GM18526 (cell line): ENCODE data around the gene ALG6.

Experiments
- POLR2A ChIP-seq: IDR thresholded peaks from 3 replicates; pipeline ENCODE4 v1.6.1; 2011; ENCODE audit not compliant: insufficient read length; ENCODE audit errors: extremely low read depth

ALG6 gene

GRCh38 chr1:63363014-63363413 is 4.4 kb upstream of the ALG6 start:
- no peak for TF ChIP-seq POLR2A

- TF ChIP-seq POLR2A = no peak
Observed at GRCh38 chr1:63366908-63367214, 566 bp upstream of the ALG6 start.

GRCh38 chr1:63368131-63368530 is 704 bp downstream of the ALG6 start:
- TF ChIP-seq POLR2A = no peak

DNA sequence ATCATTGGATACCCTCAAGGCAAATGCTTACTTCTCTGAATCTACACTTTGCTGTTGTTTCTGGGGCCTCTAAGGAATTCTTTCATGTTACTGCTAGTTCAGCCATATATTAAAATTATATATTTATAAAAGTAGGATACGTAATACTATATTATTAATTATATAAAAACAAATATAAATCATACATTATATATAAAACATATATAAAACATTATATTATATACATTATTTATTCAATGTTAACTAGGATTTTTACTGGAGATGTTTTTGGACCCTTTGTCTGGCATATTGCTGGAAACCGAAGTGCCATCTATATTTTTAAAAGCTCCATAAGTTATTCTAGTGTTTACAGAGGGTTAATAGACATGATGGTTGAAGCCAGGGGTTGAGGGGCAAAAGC is 12.2 kb downstream of the ALG6 start:
- no peak for TF ChIP-seq POLR2A

GRCh38 chr1:63381741-63382140 is 14.3 kb downstream of the ALG6 start:
- TF ChIP-seq POLR2A = no peak

GRCh38 chr1:63401945-63402344 is 34.5 kb downstream of the ALG6 start:
- TF ChIP-seq POLR2A = no peak

DNA sequence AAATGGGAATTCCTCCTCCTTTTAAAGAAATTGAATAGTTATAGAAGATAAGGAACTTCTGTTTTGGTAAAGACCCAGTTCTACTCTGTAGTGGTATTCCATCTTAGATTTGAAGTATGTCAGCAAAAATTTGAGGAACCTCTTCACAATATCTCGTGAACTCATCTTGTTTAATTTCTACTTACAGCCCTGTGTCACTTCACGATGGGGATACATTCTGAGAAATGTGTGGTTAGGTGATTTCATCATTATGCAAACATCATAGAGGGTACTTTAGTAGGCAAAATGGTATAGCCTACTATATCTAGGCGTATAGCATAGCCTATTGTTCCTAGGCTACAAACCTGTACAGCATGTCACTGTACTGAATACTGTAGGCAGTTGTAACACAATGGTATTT is 36.0 kb downstream of the ALG6 start:
- TF ChIP-seq POLR2A = no peak

DNA sequence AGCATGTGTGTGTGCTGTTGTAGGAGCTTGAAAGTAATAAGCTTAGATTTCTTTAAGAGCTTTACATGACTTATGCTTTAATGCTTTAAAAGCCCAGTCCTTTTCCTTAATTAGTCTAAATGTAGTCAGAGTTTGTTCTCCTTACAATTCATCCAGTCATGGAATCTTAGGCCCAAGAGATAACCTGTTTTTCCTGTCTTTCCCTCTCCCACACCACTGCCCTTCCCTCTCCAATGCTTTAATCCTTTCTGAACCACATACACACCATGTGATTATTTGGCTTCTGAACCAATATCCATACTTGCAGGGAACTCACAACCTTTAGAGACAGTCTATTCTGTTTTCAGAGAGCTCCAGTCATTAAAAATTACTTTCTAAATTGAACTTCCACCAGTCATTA is 37.6 kb downstream of the ALG6 start:
- TF ChIP-seq POLR2A = no peak

DNA sequence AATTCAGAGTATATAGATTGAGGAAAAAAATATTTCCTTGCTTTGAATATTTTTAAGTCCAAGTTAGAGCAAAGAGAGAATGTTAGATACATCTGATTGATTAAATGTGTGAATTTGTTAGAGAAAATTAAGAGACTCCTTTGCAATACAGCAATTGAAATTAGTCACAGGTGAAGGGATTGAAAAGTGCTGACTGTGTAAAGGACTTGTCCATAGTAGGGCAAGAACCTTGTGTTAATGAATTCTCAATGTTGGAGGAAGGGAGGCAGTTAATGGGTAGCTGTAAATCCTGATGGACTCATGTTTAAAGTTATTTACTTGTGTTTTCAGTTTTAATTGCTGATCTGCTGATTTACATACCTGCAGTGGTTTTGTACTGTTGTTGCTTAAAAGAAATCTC is 38.6 kb downstream of the ALG6 start:
- no peak for TF ChIP-seq POLR2A

- TF ChIP-seq POLR2A = no peak
Observed at GRCh38 chr1:63407002-63407401, 39.6 kb downstream of the ALG6 start.

GRCh38 chr1:63408331-63408730 is 40.9 kb downstream of the ALG6 start:
- TF ChIP-seq POLR2A = no peak

DNA sequence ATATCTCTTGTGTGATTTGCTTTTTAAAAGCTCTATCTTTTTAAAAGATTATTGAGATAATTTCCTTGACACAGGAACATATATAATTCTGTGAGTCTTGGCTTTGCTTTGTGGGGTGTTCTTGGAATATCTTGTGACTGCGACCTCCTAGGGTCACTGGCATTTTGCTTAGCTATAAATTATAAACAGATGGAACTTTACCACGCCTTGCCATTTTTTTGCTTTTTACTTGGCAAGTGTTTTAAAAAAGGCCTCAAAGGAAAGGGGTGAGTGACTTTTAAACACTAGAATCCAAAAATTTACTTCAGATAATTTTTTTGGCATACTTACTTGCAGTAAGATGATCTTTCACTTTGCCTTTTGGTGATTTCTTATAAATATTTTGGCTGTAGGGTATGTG is 43.6 kb downstream of the ALG6 start:
- no peak for TF ChIP-seq POLR2A

DNA sequence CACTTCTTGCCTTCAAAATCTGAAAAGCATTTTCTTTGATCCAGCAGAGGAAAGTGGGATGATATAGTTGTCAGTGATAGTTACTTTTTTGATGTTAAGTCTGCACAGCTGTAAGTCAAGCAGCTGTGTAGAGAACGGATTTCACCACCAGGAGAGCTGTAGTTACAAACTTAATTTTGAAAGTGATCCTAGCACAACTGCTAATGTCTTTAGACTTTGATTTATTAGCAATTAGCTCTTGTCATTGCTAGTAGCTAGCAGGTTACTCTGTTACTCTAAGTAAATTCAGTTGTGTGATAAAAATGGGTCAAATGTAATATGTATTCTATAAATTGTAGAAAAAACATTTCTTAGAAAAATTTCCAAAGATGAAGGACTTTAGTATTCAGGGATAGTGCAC is 46.0 kb downstream of the ALG6 start:
- TF ChIP-seq POLR2A = no peak

GRCh38 chr1:63414691-63415365 is 47.4 kb downstream of the ALG6 start:
- TF ChIP-seq POLR2A = no peak

GRCh38 chr1:63418101-63418500 is 50.7 kb downstream of the ALG6 start:
- TF ChIP-seq POLR2A = no peak

DNA sequence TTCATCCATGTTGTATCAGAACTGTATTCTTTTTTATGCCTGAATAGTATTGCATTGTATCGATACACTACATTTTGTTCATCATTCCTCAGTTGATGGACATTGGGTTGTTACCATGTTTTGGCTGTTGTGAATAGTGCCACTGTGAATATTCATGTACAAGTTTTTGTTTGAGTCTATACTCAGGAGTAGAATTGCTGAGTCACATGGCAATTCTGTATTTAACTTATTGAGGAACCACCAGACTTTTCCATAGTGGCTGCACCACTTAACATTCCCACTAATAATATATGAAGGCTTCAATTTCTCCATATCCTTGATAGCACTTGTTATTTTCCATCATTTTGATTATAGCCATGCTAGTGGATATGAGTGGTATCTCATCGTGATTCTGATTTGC is 56.2 kb downstream of the ALG6 start:
- no peak for TF ChIP-seq POLR2A

DNA sequence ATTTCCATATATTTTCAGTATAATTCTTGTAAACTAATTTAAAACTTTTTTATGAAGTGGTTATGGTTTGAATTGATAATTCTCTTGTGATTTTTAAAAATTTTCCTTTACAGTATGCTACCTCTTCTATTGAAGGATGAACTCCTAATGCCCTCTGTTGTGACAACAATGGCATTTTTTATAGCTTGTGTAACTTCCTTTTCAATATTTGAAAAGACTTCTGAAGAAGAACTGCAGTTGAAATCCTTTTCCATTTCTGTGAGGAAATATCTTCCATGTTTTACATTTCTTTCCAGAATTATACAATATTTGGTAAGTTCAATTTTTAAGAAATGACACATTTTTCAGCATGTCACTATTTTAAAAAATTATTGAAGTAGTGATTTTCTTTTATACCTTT is 61.4 kb downstream of the ALG6 start:
- TF ChIP-seq POLR2A = no peak

DNA sequence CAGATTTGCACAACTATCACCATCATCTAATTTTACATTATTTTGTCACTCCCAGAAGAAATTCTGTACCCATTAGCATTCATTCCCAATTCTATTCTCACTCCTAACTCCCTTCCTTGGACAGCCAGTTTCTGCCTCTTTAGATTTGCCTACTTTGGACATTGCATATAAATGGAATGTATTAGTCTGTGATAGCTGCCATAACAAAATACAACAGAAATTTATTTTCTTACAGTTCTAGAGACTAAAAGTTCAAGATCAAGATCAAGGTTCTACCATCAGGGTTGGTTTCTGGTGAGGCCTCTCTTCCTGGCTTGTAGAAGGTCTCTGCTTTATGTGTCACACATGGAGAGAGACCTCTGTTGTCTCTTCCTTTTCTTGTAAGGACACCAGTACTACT is 61.9 kb downstream of the ALG6 start:
- no peak for TF ChIP-seq POLR2A
